K562 (cell line): ENCODE measurements around the gene NAP1L1.

Experiments
- KDM4B ChIP-seq, 2 experiments: fragments of 450-650 bp in 1 of 2; sonication (generic) in 1 of 2; IDR thresholded peaks; 2 replicates each; pipeline ENCODE4 v1.6.1; 2016 to 2017; ENCODE audit warnings: borderline replicate concordance in 2 of 2, antibody characterized with exemption in 1 of 2, low read depth in 1 of 2, mild to moderate bottlenecking in 1 of 2
- NR2C2 ChIP-seq, 2 experiments: fragments of 200-800 bp in 1 of 2; sonication (Bioruptor generic) in 1 of 2; sonication (generic) in 1 of 2; formaldehyde crosslinking in 1 of 2; IDR thresholded peaks; 2 replicates each; pipeline versions ENCODE4 v1.6.1 to v1.8.0; 2016 to 2022; ENCODE audit warnings: mild to moderate bottlenecking in 1 of 2, missing compliant biosample characterization in 1 of 2, missing genetic modification characterization in 1 of 2, missing genetic modification reagents in 1 of 2
- RBM34 ChIP-seq: fragments of 200-400 bp; formaldehyde crosslinking; IDR thresholded peaks from 2 replicates; pipeline ENCODE4 v1.6.1; 2018; ENCODE audit warnings: low read length, borderline replicate concordance; ENCODE audit not compliant: insufficient read depth
- TAF1 ChIP-seq: IDR thresholded peaks from 2 replicates; pipeline ENCODE4 v1.6.1; 2011; ENCODE audit warnings: mild to moderate bottlenecking, low read length, moderate library complexity; ENCODE audit not compliant: insufficient read depth, control insufficient read depth, severe bottlenecking; ENCODE audit errors: extremely low read depth
- TF ChIP-seq, protein P1 (sequence below), 3 experiments: IDR thresholded peaks in 2 of 3; conservative IDR thresholded peaks in 1 of 3; 2 replicates each; pipeline ENCODE4 v1.5.1; 2011 to 2012; ENCODE audit warnings: low read length in 3 of 3, mild to moderate bottlenecking in 3 of 3, control low read depth in 2 of 3, improper control_type of control experiment in 1 of 3, inconsistent platforms in 1 of 3, low read depth in 1 of 3, mixed read lengths in 1 of 3, moderate library complexity in 1 of 3; ENCODE audit not compliant: insufficient read depth in 2 of 3
- TF ChIP-seq, protein P2 (sequence below): sonication (generic); formaldehyde crosslinking; IDR thresholded peaks from 2 replicates; pipeline ENCODE4 v1.9.0; 2022; ENCODE audit warnings: mild to moderate bottlenecking, missing genetic modification reagents

DNA sequence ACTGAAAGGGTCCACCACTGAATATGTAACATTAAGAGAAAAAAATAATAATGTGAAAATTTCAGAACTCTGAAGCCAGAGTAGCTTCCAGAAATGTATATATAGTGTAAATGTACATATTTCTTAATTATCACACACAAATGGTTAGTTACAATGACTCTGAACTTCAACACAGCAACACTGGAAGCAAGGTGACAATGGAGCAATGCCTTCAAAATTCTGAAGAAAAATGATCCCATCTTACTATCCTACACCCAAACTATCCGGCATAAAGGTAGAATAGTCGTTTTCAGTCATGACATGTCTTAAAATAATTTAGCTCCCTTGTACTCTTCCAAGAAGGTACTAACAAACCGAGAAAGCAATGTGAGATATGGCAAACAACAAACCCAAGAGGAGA is 11.9 kb downstream of the NAP1L1 start:
- TF ChIP-seq KDM4B (IDR thresholded peaks at IDR 0.05; ENCODE audit: borderline replicate concordance in 2 of 2, low read depth in 1 of 2) (no peak), RBM34 (no peak), TAF1 (no peak), NR2C2 (CRISPR knock-in tag; IDR thresholded peaks at IDR 0.05) (no peak), NR2C2 (tag; IDR thresholded peaks at IDR 0.05) (no peak)
- TF ChIP-seq, protein P1, sequence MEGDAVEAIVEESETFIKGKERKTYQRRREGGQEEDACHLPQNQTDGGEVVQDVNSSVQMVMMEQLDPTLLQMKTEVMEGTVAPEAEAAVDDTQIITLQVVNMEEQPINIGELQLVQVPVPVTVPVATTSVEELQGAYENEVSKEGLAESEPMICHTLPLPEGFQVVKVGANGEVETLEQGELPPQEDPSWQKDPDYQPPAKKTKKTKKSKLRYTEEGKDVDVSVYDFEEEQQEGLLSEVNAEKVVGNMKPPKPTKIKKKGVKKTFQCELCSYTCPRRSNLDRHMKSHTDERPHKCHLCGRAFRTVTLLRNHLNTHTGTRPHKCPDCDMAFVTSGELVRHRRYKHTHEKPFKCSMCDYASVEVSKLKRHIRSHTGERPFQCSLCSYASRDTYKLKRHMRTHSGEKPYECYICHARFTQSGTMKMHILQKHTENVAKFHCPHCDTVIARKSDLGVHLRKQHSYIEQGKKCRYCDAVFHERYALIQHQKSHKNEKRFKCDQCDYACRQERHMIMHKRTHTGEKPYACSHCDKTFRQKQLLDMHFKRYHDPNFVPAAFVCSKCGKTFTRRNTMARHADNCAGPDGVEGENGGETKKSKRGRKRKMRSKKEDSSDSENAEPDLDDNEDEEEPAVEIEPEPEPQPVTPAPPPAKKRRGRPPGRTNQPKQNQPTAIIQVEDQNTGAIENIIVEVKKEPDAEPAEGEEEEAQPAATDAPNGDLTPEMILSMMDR (IDR thresholded peaks at IDR 0.05 in 2 of 3, conservative IDR thresholded peaks at IDR 0.05 in 1 of 3; ENCODE audit: insufficient read depth in 2 of 3, low read depth in 1 of 3, low read length in 3 of 3) = no peak
- TF ChIP-seq, protein P2, sequence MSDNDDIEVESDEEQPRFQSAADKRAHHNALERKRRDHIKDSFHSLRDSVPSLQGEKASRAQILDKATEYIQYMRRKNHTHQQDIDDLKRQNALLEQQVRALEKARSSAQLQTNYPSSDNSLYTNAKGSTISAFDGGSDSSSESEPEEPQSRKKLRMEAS (CRISPR knock-in tag) = no peak
